Activated CD4-positive, alpha-beta T cell treated with anti-CD3 and anti-CD28 coated beads for 48 hours (primary cell): ENCODE data around the gene MYL9.

ENCODE experiments used
- DNase-seq: peaks from one replicate; pipeline ENCODE4 v3.0.0-alpha.2; 2020

The MYL9 gene

GRCh38 chr20:36526521-36527011 is 14.8 kb upstream of the MYL9 start:
- no peak for DNase-seq

DNA sequence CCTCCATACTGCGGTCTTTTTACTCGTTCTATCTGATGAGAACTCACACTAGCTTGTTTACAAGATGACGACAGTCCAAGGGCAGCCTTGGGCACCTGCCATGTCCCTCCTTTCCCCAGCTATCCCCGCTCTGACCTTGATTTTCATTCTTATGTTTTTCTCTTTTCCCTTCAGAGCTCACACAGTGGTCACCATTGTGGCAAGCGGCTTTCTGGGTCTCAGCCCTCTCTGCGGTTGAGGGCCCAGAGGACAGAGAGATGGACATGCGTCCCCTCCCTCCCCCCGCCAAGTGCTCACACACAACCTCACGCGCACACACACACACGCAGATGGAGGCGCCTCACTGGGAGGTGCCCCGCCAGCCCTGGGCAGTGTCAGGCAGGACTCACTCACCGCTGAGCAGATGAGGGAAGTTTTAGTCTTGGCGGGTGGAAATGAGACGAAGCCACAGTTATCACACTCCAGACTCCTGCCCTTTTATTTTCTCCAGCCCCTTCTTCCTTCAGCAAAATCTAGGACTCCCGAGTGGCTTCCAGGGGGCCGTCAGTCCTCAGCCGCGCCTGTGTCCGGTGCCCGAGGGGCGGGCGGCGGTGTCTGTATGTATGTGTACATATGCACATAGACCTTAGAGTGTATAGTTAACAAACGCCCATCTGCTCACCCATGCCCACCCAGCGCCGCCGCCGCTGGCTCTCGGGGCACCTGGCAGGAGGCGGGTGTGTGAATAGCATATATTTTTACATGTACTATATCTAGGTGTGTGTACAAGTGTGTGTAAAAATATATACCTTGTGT is 13.8 kb upstream of the MYL9 start:
- no peak for DNase-seq

DNA sequence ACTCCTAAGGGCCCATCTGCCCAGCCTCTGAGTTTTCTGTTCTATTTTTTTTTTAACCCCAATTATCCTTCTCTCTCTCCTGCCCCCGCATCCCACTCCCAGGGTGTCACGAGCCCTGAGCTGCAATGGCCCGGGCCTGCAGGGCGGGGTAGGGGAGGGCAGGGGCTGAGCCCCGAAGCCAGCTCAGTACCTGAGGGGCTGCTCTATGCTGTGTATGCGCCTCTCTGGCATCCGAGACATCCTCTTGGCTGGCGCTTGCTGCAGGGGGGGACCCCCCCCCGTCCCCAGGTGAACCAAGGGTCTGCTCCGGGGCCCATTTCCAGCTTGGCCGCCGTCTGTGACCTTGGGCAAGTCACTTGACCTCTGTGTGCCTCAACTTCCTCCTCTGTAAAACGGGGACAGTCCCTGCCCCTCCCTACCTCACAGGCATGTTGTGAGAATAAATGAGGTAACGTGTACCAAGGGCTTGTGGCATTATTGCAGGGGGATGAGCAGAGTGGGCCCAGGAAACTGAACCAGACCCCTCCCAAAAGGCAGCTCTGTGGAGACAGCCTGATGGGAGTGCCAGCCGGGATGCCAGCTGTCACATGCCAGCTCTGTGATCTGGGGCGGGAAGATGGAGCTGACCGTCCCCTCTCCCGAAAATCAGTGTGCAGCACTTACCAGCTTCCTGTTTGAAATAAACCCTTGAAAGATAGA is 13.0 kb upstream of the MYL9 start:
- DNase-seq = no peak

DNA sequence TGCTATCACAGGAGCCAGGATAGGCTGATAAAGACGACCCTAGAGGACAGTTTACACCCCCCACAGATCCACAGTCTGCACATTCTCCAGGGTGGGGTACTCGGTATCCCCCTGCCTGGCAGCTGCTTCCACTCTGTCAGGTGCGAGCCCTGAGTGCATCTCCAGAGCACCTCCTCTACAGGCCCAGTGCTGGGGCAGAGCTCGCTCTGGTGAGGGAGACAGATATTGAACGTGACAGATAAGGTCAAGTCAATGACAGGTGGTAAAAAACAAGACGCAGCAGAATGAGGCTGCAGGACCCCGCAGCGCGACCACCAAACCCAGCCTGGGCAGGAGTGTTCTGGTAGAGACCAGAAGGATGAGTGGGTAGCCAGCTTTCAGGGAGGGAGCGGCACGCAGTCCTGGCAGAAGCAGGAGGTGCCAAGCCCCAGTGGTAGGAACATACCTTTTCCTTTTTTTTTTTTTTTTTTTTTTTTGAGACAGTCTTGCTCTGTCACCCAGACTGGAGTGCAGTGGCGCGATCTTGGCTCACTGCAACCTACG is 12.4 kb upstream of the MYL9 start:
- DNase-seq = no peak

GRCh38 chr20:36532388-36532787 is 8.9 kb upstream of the MYL9 start:
- no peak for DNase-seq

- no peak for DNase-seq
Measured at GRCh38 chr20:36532822-36533221, 8.5 kb upstream of the MYL9 start.

- no peak for DNase-seq
Measured at GRCh38 chr20:36538026-36538722, 3.1 kb upstream of the MYL9 start.

GRCh38 chr20:36540551-36541211 is 638 bp upstream of the MYL9 start:
- DNase-seq = no peak

GRCh38 chr20:36541768-36542488 is 609 bp downstream of the MYL9 start:
- DNase-seq = no peak

DNA sequence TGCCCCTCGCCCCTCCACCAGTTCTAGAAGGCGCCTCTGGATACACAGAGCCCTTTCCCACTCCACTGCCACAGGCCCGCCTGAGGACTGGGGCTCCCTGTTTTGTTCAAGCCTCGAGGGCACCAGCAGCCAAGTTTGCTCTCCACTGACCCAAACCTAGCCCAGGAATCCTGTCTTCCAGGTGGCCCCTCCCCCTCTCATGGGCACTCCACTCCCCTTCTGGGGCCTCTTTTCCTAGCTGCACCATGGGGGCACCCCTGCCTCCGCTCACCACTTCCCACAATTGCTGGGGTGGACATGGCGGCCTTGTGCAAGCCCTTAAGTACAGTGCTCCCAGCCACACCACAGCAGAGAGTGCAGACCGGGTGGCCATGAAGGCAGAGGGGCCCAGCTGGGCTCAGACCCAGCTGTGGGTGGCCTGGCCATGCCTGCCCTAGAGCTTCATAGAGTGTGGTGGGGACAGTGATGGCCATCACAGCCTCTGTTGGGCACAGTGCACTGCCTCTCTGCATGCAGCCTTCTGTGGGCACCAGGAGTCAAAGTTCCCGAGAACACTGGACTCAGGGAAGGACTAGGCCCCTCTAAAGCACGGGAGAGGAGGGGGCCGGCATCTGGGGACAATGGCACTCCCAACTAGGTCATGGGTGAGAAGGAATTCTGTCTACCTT is 1.3 kb downstream of the MYL9 start:
- DNase-seq = no peak

DNA sequence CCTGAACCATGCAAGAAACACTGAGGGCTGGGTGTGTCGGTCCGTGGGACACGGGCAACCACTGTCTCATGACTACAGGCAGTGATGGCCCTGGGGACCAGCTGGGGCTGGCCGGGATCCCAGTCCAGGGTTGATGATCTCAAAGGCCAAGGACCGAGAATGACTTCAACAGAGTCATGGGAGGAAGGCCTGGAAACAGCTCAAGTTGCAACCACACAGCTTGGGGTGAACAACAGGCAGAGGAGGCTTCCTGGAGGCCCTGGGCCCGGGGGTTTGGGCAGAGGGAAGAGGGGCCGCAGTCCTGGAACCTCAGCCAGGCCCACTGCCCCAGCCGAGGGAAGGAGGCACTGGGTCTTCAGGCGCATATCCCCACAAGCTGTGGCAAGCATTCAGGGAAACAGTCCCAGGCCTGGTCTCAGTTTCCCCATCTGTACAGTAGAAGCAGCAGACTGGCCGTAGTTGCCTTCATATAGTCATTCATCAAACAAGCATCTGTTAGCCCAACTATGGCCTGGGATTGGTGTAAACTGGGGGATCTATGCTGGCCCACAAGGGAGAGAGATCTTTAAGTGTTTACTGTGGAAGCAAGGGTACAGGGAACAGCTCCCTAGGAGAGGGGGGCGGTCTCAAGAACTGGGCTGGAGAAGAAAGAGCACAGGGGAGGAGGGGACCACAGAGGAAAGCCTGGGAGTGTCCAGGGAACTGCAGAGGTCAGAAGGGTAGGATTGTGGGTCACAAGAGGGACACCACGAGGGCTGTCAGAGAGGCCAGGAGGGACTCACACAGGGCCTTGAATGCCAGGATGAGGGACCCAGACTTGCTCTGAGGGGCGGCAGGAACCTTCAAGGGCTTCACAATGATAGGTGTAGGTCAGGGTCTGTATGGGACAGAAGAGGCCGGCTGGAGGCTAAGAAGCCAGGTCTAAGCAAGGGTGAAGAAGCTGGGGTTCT is 2.1 kb downstream of the MYL9 start:
- no peak for DNase-seq

- no peak for DNase-seq
Measured at GRCh38 chr20:36544134-36545018, 3.1 kb downstream of the MYL9 start.

DNA sequence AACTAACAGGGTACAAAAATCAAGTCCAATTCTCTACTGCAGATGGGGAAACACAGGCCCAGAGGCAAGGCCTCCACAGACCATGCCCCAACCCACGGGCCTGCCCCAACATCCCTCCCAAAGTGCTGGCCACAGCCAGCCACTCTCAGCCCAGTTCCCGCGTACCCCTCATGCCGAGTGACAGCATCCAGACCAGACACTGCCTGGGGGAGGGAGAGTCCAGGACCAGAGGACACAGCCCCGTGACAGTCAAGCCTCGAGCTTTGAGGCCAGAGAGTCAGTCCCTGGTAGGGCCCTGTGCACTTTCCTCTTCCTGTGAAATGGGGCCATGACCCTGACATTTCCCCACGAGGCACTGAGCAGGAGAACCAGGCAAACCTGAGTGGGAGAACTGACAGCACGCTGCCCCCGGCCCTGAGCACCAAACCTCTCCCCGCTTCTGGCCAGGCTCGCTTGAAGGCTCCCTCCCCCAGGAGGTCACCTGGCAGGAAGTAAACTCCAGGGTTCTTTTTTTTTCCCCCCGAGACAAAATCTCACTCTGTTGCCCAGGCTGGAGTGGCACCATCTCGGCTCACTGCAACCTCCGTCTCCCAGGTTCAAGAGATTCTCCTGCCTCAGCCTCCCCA is 4.9 kb downstream of the MYL9 start:
- no peak for DNase-seq

GRCh38 chr20:36547186-36548005 is 6.1 kb downstream of the MYL9 start:
- DNase-seq = no peak

- DNase-seq = peak; percentile 20
Measured at GRCh38 chr20:36548006-36548315, 6.6 kb downstream of the MYL9 start.

- DNase-seq = no peak
Measured at GRCh38 chr20:36548704-36549627, 7.6 kb downstream of the MYL9 start.

DNA sequence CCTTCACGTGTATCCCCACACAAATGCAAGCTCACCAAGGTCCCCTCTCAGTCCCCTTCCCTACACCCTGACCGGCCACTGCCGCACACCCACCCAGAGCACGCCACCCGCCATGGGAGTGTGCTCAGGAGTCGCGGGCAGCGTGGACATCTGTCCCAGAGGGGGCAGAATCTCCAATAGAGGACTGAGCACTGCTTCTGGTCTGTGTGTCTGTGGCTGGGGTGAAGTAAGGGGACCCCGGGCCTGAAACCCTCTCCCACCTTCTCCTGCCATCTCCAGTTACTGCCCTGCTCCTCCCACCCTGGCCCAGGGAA is 8.3 kb downstream of the MYL9 start:
- DNase-seq = no peak
